Stimulated activated CD8-positive, alpha-beta memory T cell treated with anti-CD3 and anti-CD28 coated beads, Interleukin-12 subunit alpha, Interleukin-12 subunit beta, amount 100 ng/mL, for 4 hours (primary cell): Measurements from ENCODE around the gene MIA.
"Not testable (repeated sequence)": the region's sequence is repeated elsewhere in the genome, so short reads cannot be mapped to it uniquely, and the experiment has no call there.

Experiments
- DNase-seq: peaks from one replicate; pipeline ENCODE4 v3.0.0-alpha.2; 2020; ENCODE audit warnings: low read depth

Gene MIA

DNA sequence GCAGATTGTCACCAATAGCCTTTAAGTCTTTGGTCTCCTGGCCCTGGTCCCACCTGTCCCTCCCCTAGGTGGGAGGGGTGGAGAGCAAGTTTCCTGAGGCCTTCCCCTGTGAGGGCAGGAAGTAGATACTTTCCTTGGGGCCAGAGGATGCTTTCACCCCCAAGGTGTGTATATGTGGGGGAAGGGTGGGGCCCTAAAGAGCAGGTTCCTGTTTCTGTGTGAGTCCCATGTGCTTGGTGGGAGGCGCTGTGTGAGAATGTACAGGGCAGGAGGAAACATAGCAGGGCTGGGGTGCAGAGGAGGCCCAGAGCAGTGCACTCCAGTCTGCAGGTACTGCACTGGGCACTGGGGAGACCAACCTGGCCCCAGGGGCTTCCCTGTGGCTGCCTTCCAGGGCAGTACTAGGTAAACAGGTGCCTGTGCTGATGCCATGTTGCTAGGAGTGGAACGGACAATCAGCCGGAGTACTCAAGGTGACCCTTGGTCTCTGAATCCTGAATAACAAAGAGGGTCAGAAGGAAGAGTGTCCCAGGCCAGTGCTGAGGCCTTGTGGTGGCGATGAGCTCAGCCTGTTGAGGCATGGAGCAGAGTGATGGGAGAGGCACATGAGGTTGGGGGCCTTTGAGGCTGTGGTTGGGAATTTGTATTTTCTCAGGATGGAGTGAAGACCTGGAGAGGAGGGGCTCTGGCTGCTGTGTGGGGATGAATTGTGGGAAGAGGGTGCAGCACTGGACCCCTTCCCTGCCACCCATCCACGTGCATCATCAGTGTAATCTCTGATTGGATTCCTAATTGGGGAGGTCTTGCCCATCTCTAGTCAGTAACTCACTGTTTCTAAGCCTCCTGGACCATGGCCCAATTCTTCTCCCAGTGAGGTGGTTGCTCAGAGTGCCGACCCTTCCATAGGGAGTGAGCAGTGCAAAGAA lies 28.8 kb downstream of the MIA start:
- no peak for DNase-seq

- no peak for DNase-seq
These were observed 29.5 kb downstream of the MIA start for GRCh38 chr19:40804783-40805242.

GRCh38 chr19:40805258-40805868 lies 30.0 kb downstream of the MIA start:
- no peak for DNase-seq

DNA sequence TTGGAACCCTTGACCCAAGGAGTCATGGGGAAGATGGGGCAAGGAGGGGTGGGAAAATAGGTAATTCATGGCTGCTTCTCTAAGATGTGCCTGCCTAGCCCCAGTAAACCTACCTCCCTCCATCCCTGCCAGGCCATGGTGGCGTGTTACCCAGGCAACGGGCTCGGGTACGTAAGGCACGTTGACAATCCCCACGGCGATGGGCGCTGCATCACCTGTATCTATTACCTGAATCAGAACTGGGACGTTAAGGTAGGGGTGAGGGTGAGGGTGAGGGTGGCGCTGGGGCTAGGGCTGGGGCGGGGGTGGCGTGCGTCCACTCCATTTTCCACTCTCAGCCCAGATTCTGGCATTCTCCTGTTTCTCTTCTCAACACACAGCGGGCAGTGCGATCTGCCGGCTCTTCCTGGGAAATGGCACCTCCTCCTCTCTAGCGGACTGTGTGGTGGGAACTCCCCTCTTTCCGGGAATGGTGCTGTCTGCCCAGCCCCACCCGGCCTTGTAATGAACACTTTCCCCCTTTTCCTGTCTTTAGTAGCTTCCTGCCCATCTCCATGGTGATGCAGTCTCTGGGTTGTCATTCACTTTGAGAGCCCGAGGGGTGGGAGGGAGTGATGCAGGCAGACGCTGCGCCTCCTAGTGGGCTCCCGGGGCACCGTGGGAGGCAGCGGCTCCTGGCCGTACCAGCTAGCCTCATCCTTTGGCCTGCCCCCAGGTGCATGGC lies 31.3 kb downstream of the MIA start:
- peak; percentile 54 for DNase-seq

DNA sequence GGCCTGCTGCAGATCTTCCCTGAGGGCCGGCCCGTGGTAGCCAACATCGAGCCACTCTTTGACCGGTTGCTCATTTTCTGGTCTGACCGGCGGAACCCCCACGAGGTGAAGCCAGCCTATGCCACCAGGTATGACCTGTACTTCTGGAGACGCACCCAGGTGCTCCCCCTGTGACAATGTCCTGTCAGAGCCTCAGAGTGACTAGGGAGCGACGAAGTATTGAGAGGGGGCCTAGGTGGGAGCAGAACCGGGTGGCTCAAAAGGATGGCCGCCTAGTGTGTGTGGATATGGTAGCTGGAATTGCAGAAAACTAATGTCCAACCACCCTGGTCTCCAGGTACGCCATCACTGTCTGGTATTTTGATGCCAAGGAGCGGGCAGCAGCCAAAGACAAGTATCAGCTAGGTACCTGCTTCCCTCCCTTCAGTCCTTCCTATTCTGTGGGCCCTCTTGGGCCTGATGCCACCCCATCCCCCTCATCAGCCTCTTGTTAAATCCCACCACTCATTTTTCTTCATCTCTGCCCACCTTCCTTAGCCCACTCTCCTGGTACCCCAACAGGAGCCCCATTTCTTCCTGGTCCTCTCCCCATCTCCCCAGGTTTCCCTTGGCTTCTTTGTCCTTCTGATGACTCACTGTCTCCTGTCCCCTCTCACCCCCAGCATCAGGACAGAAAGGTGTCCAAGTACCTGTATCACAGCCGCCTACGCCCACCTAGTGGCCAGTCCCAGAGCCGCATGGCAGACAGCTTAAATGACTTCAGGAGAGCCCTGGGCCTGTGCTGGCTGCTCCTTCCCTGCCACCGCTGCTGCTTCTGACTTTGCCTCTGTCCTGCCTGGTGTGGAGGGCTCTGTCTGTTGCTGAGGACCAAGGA lies 32.1 kb downstream of the MIA start:
- DNase-seq = no peak

GRCh38 chr19:40808021-40808325 lies 32.7 kb downstream of the MIA start:
- DNase-seq = no peak

- no peak for DNase-seq
These were observed 33.2 kb downstream of the MIA start for GRCh38 chr19:40808497-40808896.

DNA sequence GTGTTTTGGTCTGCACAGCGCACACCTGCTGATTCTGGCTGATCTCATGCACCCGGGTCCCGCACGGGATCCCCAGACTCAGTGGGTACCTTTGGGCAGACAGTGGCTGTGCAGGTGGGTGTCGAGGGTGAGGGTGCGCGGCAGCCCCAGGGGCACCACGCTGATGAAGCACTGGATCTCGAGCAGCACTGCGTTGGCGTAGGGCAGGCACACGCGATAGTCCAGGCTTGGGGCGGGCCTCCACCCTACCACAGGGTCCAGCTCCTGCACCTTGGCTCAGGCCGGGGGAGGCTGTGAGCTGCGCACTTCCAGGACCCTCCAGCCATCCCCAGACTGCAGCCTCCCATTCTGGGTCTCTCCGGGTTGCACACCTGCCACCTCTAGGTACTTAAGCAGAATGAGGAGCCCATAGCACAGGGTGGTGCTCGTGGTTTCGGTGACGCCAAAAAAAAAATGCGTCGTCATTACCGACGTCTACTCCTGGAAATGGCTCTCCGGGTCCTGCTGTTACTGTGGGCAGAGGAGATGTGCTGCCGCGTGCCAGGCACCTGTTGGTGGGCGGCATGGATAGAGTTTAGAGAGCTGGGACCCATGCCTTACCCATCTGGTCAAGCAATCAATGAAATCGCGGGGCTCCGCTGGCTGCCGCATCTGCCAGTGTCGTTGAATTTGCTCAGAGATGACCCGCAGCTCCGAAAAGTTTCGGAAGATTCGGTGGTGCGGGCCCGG lies 34.2 kb downstream of the MIA start:
- DNase-seq = no peak

GRCh38 chr19:40810160-40810559 lies 34.8 kb downstream of the MIA start:
- no peak for DNase-seq

DNA sequence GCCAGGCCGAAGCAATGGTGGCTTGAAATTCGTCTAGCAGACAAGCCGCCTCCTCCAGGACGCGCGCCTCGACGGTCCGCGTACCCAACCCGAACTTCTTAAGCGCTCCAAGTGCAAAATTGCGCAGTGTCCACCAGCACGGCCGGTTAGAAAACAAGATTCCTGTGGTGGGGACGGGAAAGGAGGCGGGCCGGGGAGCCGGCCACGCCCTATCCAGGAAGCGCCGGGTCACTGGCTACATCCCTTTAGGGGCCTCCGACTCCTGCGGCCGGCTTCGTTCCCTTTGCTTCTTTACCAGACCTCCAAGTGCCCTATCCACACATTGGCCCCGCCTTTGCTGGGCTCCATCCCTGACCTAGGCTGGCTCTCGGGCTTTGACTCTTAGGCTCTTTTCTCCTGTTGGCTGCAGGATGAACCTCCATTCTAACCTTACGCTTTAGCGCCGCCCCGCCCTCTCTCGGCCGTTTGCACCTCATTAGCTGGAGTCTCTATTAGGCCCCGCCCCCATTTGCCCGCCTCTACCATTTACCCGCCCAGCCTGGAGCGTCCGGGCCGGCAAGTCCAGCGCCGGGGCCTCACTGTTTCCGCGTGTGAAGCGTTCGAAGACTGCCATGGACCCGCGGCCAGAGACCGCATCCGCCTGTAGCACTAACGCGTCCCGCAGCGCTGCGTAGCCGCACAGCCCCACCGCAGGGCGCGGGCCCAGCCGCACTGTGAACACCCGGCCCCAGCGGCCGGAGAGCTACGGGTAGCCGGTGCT lies 35.5 kb downstream of the MIA start:
- DNase-seq = not testable (repeated sequence)

- no peak for DNase-seq
These were observed 36.4 kb downstream of the MIA start for GRCh38 chr19:40811478-40812341.

- DNase-seq = not testable (repeated sequence)
These were observed 37.2 kb downstream of the MIA start for GRCh38 chr19:40812571-40812970.

GRCh38 chr19:40813182-40813581 lies 37.9 kb downstream of the MIA start:
- no peak for DNase-seq

DNA sequence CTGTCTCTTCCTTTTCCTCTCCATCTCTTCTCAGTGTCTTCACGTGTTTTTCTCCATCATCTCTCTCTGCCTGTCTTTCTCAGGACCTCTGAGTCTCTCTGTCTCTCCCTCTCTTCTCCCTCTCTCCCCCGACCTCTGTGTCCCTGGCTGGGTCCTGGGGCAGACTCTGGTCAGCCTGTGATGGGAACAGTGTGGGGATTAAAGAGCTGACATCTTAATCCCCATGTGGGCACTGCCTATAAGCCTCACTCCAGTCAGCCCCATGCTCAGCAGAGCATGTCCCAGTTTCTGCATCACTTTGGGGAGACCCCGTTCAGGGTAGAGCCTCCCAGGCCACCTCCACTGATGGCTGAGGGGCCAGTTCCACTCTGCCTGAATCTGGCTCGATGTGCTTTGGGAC lies 39.9 kb downstream of the MIA start:
- DNase-seq = no peak

- peak; percentile 65 for DNase-seq
These were observed 43.4 kb downstream of the MIA start for GRCh38 chr19:40818480-40819399.

DNA sequence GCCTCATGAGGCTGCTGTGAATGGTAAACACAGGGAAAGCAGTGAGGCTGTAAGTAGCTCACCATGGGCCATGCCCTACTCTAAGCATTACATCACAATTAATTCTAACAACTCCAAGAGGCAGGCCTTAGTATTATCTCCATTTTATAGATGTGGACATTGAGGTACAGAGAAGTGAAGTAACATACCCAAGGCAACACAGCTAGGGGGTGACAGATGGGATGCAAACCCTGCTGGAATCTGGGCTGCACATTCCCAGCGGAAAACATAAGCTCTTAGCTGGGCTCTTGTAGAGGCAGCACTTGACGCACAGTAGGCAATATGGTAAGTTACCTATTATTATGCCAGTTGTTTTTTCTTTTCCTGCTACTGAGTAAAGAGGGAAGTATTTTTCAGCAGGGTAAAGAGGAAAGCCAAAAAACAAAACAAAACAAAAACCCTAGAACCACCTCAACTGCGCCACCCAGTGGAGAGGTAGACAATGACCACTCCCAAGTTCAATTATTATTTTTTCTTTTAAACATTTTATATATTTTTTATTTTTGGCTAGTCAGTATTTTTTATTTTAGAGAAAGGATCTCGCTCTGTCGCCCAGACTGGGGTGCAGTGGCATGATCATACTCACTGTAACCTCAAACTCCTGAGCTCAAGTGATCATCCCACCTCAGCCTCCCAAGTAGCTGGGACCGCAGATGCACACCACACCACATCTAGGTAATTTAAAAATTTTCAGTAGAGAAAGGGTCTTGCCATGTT lies 44.3 kb downstream of the MIA start:
- DNase-seq = not testable (repeated sequence)

DNA sequence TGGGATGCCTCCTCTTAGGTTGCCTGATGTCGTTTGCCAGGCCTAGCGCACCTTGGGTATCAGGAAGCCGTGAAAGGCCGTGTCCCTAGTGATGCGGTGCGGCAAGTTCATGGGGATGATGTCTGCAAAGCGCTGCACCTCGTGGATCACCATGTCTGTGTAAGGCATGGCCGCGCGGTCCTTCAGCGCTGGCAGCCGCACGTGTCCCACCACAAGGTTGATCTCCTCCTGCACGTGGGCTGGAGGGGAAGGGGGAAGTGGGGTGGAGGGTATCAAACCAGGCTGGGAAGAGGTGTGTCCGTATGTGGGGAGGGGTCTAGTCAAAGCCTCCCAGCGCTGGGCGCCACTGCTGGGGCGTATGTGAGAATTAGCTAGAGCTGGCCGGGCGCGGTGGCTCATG lies 46.8 kb downstream of the MIA start:
- DNase-seq = no peak
